EL (cell line): ENCODE results near the gene CFAP410.
"Not testable (repeated sequence)": the region's sequence is repeated elsewhere in the genome, so short reads cannot be mapped to it uniquely, and the experiment has no call there.

Source experiments
- DNase-seq: peaks from one replicate; pipeline ENCODE4 v3.0.0-alpha.2; 2016

The CFAP410 gene

DNA sequence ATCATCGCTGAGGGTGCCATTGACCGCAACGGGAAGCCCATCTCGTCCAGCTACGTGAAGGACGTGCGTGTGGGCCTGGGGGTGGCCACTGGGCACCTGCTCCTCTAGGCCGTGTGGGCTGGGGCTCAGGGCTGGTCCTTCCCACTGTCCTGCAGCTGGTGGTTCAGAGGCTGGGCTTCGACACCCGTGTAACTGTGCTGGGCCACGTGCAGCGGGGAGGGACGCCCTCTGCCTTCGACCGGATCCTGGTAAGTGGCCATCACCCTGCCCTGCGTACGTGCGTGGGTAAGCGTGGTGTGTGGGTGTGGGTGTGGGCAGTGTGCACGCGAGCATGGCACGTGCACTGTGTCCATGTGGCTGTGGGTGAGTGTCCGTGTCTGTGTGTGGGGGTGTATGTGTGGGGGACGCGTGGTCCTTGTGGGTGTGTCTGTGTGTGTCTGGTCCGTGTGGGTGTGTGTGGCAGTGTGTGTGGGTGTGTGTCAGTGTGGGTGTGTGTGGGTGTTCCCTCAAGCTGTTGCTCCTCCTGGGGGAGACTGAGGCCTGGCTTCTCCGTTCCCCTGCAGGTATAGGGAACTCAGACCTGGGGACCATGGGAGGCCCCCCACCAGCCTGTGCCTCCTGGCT lies 22.8 kb downstream of the CFAP410 start:
- no peak for DNase-seq

DNA sequence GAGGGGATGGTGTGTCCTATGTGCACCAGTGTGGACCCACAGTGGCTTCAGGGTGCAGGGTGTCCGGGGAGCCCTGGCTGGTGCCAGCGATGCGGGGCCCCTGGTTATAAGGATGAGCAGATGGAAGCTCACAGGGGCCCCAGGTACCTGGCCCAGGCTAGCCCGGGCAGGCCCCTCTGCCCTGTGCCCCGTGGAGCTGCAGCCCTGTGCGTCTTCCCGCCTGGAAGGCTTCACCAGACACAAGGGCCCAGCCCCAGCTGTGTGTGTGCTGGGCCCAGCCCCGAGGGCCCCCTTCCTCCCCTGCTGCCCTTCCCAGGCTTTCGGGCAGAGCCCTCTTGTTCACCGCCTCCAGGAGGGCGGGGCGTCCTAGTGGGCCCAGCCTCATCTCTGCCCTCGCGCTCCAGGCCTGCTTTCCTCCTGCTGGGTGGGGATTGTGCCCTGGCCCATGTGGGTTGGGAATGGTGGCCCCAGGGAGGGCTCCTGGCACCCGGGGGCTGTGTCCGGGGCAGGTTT lies 23.4 kb downstream of the CFAP410 start:
- no peak for DNase-seq

DNA sequence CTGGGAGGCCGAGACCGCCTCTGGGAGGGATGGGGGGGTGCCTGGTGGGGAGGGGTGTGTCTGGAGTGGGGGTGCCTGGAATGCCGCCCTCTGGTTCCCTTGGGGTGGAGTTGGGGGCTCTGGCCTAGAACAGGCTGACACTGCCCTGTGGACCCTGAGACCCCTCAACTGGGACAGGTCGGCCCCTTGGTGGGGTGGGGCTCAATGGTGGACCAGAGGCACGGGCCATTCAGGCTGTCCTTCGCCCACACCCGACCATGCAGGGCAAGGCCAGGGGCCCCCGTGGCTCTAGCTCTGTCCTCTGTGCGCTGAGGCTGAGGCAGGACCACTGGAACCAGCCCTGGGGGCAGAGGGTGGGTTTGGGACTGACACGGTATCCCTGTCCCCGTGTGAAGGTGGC lies 24.6 kb downstream of the CFAP410 start:
- no peak for DNase-seq

DNA sequence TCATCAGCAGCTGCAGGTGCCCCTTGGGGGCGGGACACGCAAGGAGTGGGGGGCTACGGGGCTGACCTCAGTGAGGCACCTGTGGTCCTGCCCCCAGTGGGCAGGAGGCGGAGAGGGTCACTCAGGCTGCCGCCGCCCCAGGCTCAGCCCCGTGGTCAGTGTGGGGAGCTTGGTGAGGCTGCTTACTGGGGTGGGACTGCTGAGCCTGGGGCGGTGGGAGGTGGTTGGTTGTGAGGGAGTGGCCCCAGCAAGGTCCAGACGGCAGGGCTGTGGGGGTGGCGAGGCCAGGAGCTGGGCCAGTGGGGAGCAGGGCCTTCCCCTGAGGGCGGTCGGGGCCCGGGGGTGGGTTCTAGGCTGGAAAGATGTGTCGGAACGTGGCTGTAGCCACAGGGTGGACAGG lies 25.1 kb downstream of the CFAP410 start:
- DNase-seq = no peak

DNA sequence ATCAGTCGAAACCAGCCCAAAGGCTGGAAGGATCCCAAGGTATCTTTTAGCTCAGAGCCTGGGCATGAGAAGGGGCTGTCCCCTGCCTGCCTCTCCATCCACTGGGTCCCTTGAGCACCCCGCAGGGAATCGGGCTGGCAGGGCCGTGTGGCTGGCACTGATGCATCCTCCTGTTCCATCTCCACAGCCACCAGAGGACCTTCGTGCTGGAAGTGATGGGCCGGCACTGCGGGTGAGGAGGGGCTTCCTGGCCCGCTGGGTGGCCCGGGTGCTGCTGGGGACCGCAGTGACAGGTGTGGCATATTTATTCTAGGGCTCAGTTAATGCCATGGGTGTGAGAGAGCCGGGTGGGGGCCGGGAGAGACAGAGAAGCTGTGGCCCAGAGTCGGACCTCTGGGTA lies 25.7 kb downstream of the CFAP410 start:
- no peak for DNase-seq

DNA sequence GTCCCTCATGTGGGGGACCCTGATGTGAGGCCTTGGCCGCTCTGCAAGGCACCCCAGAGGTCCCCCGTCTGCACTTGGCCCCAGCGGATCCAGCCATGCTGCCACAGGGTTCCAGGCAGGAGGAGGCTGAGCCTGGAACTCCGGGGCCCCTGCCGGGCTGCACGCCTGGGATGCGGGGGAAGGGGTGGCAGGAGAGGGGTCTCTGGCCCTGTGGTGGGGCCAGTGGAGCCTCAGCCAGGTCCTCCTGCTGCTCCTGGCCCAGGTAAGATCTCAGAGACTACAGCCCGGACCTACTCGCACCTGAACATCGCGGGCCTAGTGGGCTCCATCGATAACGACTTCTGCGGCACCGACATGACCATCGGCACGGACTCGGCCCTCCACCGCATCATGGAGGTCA lies 26.5 kb downstream of the CFAP410 start:
- DNase-seq = no peak

DNA sequence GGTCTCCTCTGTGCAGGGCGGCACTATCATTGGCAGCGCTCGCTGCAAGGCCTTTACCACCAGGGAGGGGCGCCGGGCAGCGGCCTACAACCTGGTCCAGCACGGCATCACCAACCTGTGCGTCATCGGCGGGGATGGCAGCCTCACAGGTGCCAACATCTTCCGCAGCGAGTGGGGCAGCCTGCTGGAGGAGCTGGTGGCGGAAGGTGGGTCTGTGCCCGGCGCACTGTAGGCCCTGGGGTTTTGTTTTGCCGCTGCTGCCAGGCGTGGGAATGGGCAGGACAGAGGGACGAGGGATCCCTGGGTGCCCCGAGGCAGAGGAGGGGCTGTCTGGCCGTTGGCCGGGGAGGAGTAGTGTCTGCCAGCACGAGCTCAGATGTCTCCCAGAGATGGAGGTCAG lies 27.1 kb downstream of the CFAP410 start:
- DNase-seq = no peak

DNA sequence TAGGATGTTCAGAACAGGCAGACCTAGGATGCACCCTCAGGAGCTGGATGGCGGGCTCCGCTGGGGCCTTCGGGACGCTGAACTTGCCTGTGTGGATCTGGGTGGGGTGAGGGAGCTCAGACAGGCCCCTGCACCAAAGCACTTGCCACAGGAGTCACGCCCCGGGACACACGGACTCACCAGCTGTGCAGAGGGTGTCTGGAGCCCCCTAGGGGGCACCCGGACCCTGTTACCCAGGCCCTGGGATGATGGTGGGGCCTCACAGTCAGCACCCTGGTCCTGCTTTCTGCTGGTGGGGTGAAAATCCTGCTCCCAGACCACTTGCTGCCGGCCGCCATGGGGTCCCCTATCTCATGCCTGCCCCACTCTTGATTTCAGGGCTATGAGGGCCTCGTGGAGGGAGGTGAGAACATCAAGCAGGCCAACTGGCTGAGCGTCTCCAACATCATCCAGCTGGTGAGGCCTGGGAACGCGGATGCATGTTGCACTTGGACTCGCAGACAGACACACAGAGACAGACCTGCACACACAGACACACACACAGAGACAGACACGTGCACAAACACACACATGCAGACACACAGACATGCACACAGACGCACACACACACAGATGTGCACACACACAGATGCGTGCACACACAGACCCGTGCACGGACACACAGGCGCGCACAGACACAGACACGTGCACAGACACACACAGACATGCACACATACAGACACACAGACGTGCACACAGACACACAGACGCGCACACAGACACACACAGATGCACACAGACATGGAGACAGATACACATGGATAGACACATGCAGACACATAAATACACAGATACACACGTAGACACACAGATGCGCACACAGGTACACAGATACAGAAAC lies 28.3 kb downstream of the CFAP410 start:
- DNase-seq = no peak

DNA sequence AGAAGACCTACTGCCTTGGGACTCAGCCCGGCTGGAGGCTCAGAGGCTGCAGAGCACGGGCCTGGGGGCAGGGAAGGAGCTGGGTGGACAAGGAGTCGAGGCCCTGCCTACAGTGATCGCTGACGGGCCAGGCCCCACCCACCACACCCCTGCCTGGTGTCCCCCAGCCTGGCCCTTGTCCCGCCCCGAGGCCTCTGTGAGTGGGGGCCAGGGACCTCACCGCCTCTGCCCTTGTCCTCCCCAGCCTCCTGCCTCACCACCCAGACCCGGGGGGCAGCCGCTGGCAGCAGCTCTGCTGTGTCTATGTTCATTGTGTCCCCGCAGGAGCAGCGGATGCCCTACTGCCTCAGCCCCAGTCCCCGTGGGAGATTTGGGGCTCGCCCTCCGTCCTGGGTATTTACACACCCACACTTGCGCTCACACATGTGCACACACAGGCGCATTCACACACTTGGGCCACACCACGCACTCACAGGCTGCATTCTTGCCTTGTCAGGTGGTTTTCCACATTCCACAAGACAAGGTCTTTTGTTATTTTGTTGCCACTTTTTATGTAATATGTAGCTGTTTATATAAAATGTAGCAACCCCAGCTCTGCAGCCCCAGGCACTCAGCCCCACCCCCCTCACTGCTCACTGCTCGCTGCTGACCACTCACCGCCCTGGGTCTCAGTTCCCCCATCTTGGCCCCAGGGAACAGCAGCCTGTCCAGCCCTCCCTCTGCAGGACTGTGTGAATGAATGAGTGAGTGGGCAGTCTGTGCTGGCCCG lies 32.1 kb downstream of the CFAP410 start:
- no peak for DNase-seq

DNA sequence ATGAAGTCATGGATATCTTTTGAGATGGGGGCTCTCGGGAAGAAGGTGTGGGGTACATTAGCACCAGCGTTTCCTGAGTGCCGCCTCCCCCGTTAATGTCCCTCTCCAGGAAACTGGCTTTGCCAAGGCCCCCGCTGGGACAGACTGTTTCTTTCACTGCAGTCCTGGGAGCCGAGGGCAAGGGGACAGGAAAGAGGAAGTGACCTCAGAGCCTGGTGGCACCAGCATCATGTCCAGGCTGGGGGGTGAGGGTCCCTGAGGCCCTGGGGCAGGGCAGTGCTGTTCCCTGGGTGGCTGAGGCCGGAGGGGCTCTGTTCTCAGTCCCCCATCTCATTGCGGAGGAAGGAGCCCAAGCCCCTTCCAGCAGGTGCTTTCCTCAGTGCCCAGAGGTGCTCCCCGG lies 33.5 kb downstream of the CFAP410 start:
- DNase-seq = no peak

DNA sequence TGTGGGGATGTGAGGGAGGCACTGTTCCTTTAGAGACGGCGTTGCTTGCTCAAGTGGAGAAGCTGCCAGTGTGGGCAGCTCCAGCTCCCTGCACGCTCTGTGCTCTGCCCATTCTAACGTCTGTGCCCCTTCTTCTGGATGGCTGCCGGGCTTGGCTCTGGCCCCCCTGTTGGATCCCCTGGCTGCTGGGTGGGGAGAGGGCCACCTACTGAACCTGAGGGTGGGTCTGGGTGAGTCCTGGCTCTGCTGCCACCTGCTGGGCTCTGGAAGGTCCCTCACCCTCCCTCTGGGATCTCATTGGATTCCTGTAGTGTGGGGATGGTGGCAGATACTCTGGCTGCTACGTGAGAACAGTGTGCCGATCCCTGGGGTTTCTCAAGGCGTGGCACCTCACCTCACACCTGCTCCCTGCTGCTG lies 34.3 kb downstream of the CFAP410 start:
- DNase-seq = peak; percentile 34

DNA sequence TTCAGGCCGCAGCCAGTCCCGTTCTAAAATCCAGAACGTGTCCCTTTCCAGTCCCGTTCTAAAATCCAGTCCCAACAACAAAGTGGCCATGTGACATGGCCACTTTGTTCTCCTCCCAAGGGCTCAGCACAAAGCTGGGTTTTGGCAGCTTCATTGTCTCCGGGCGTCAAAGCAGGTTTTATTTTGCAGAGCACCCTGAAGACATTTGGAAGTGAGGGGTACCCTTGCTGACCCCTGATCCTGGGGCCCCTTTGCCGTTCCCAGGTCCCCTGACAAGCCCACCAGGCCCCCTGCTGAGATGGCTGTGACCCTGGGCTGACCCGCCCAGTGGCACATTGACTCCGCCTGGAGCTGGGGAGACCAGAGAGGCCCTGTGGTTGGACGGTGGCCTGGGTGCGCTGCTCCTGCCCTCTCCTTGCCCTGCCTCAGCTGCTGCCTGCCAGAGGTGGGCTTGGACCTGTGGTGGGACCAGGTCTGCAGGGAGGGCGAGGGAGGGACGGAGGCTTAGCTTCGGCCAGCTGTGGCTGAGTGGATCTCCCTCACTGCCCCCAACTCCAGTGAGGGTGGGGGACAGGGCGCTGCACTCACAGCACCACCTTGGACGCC lies 35.1 kb downstream of the CFAP410 start:
- no peak for DNase-seq

DNA sequence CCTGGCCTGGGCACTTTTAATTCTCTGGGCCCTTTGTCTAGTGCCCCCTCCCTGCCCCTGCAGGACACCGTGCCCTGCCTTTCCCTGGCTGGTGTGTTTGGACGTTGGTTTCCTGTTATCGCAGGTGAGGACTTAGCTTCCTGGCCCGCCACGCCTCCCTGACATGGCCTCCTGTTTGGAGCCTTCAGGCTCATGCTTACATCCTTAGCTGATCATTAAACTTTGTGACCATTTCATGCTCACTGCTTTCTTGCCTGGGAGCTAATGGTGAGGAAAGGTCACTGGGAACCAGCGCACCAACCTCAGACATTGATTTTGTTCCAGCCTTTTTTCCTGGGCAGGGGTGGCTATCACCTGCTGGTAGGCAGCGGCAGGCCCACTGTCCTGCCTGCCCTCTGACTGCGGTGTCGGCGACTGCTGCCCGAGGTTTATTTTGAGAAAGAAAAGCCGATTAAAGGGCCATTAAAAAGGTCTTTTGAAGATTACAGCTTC lies 35.7 kb downstream of the CFAP410 start:
- DNase-seq = no peak

DNA sequence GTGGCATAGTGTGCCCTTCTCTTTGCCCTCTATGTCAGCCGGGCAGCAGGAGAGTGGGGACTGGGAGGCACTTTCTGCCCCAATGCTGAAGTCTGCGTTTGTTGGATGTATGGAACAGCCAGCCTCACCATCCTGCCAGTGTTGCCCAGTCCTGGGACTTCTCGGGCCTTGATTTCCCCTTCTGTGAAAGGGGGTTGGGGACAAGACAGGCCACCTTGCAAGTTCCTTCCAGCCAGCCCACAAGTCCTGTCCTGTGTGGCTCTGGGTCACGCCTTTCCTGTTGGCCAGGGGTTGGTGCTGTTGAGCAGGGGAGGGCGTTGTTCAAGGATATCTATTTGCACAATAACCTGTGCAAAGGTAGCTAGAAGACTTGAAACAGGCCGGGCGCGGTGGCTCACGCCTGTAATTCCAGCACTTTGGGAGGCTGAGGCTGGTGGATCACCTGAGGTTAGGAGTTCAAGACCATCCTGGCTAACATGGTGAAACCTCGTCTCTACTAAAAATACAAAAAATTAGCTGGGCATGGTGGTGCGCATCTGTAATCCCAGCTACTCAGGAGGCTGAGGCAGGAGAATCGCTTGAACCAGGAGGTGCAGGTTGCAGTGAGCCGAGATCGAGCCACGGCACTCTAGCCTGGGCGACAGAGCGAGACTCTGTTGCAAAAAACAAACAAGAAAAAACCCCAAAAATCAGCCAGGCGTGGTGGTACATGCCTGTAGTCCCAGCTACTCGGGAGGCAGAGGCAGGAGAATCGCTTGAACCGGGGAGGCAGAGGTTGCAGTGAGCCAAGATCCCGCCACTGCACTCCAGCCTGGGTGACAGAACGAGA lies 36.4 kb downstream of the CFAP410 start:
- not testable (repeated sequence) for DNase-seq

DNA sequence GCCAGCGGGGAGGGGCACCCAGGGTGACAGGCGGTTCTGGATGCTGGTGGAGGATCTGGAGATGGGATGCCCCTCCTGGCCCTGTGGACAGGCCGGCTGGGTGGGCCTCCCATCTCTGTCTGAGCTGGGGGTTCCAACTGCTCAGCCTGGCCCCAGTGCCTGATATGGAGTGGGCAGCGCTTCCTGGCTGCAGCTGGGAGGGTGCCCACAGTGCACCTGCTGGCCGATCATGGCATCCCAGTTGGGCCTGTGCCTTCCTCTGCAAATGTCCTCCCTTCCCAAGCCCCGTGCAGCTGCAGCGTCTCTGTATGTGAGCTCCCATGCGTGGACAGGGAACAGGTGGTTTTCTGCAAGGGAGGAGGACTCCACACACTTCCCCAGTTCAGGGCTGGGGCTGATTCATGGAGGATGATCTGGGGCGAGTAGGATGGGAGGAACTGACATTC lies 37.2 kb downstream of the CFAP410 start:
- DNase-seq = no peak

DNA sequence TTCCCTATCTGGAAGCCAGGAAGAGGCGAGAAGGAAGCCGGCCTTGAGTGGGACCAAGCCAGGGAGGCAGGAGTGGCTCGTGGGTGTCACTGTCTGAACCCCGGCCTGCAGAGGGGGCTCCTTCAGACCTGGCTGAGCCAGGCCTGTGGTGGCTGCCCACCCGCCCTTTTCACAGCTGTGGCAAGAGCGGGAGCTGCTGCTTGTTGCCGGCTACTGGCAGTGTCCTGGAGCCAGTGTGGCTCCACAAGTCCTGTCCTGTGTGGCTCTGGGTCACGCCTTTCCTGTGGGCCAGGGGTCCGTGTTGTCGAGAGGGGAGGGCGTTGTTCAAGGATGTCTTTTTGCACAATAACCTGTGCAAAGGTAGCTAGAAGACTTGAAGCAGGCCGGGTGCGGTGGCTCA lies 38.0 kb downstream of the CFAP410 start:
- DNase-seq = no peak

DNA sequence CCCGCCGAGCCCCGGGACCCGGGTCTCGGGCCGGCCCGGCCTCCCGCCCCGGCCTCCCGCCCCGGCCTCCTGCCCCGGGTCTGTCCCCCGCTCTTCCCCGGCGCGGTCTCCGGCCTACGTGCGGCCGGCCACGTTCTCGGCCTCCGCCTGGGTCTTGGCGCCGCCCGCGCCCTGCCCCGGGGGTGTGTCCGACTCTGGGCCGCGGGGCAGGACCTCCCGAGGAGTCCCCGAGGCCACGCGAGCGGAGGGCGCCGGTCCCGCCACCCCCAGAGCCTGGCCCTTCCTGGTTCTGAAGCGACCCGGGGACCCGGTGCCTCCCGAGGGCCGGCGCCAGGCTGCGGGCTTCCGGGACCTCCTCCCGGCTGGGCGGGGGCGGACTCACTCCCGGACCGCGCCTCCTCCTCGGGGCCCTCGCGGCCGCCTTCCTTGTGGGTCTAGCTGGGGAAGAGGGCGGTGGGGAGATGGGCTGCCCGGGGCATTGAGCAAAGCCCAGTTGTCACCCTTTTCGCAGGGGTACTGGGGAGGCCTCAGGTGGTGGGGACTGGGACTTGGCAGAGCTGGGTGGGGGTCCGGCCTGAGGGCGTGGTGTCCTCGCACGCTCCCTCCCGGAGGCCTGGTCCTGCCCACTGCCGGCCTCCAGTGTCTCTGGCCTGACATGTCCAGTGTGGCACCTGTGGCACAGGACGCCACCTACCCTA lies 38.8 kb downstream of the CFAP410 start:
- peak; percentile 67 for DNase-seq

DNA sequence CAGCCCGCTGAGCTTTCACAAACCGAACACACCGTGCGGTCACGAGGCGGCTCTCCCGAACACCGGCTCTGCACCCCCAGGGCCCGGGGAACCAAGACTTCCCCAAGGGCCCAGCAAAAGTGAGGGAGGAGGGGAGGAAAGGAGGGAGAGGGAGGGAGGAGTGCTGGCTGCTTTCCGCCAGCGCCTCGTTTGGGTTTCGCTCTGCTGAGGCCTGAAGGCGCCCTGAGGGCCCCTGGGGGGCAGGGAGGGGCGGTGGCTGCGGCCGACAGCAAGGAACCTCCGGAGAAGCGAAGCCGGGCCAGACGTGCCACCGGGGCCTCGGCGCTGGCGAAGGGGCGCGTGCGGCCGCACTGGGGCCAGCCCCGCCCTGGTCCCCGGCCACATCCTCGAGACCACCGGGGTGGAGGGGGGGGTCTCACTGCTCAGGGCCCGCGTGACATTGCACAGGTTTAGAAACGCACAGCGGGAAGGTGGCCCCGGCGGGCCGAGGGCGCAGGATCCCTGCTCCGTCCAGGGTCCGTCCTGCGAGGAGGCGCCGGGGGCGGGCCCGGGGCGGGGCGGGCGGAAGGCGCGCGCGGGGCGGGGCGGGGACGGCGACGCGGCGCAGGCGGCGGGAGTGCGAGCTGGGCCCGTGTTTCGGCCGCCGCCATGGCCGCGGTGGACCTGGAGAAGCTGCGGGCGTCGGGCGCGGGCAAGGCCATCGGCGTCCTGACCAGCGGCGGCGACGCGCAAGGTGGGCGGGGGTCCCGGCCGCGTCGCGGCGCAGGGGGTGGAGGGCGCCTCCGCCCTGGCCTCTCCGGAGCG lies 39.5 kb downstream of the CFAP410 start, which contains the start of gene PFKL:
TSS of gene PFKL (plus strand) at position 596 of the 804 bp plus-strand sequence. CDS start at position 649, 53 bp downstream.
- DNase-seq = peak; percentile 80

DNA sequence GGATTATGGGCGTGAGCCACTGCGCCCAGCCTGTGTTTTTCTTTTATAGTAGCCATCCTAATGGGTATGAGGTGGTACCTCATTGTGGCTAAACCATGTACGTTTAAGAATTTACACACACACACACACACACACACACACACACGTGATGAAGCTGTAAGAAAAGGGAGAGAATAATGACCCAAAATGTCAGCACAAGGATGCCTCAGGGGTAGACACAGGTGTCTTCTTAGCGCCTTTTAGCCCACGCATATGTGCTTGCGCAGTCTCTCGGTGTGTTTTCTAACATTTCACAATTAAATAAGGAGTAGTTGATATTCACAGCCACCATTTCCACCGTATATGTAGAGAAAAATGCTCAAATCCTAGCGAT lies 40.1 kb downstream of the CFAP410 start:
- DNase-seq = no peak

DNA sequence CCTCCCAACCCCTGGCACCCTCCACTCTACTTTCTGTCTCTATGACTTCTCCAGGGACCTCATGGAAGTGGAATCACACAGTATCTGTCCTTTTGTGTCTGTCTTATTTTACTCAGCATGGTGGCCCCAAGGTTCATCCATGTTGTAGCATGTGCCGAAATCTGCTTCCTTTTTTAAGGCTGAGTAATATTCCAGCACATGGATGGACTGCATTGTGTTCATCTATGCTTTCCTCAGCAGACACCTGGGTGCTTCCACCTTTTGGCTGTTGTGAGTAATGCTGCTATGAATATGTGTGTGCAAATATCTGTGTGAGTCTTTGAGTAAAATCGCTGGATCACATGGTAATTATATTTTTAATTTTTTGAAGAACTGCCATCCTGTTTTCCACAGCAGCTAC lies 40.9 kb downstream of the CFAP410 start:
- peak; percentile 14 for DNase-seq
